Measurements from ENCODE around the gene AP5Z1. TPM values are rescaled to one million over a fixed set of nuclear protein-coding genes. Genes with fewer than 3 reads are reported as not detected.
A peak's percentile ranks its signal among the peaks of the same experiment; 100 is the strongest.

The AP5Z1 gene
- total RNA-seq, 2 donors from 2014 or later, result 31.0 to 34.7 TPM

DNA sequence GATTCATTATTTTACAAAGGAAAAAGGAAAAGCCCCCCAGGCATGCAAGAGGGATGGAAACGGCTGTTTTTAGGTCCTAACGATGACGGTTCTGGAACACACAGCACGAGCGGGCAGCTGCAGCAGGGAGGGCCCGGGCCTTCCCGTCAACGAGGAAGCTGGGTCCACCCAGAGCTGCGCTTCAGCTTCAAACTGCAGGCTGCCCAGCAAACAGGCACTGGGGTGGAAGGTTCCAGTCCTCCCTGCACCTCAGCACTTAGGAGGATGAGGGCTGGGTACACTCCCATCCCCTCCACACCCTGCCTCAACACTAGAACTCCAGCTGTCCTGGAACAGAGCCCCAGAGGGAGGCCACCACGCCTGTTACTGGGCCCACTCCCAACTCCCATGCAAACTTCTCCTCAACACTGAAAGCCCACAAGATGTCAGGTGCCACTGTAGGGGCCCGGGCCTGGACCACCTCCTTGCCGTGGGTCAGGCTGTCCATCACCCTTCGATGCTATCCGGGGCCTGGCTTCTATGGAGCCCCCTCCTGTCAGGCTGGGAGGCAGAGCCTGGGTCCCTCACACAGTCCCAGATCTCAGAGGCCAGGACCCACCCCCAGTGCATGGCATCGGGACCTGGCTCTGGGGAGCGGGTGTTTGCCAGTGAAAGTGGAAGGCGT lies 53.4 kb downstream of the AP5Z1 start:
- Mint-ChIP-seq H3K27me3 (ENCODE audit: insufficient read depth) (no peaks in the 10 kb centered on the region), H3K36me3 (ENCODE audit: low read depth) (peaks cover 54% of the 10 kb centered on the region), H3K9me3 (no peaks in the 10 kb centered on the region), H3K4me1 (peaks cover 3% of the 10 kb centered on the region), H3K4me3 (no peak overlapping the region), H3K27ac (no peak overlapping the region)
- Histone ChIP-seq H3K4me1 (ENCODE audit: control insufficient read depth, insufficient read depth, low read length) (no peaks in the 10 kb centered on the region), H3K9me3 (ENCODE audit: control insufficient read depth, low read length) (no peaks in the 10 kb centered on the region), H3K27ac (ENCODE audit: low read depth, low read length) (no peak overlapping the region), H3K27me3 (ENCODE audit: control insufficient read depth, insufficient read depth, low read length, poor library complexity, severe bottlenecking) (no peaks in the 10 kb centered on the region), H3K36me3 (ENCODE audit: control insufficient read depth, insufficient read depth, low read length) (peaks cover 9% of the 10 kb centered on the region), H3K4me3 (ENCODE audit: low read length) (no peak overlapping the region), H3K9ac (ENCODE audit: extremely low read depth, low read length, poor library complexity, severe bottlenecking) (no peak overlapping the region)
- WGBS, 2 experiments (ENCODE audit: insufficient coverage in 1 of 2, insufficient read length in 1 of 2), result 89 to 96% methylated on average over 11 to 17 of the region's 17 CpGs
- TF ChIP-seq, protein P1, sequence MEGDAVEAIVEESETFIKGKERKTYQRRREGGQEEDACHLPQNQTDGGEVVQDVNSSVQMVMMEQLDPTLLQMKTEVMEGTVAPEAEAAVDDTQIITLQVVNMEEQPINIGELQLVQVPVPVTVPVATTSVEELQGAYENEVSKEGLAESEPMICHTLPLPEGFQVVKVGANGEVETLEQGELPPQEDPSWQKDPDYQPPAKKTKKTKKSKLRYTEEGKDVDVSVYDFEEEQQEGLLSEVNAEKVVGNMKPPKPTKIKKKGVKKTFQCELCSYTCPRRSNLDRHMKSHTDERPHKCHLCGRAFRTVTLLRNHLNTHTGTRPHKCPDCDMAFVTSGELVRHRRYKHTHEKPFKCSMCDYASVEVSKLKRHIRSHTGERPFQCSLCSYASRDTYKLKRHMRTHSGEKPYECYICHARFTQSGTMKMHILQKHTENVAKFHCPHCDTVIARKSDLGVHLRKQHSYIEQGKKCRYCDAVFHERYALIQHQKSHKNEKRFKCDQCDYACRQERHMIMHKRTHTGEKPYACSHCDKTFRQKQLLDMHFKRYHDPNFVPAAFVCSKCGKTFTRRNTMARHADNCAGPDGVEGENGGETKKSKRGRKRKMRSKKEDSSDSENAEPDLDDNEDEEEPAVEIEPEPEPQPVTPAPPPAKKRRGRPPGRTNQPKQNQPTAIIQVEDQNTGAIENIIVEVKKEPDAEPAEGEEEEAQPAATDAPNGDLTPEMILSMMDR (conservative IDR thresholded peaks at IDR 0.05), result no peak
- DNase-seq, result no peak

GRCh38 chr7:4830176-4830575 lies 54.8 kb downstream of the AP5Z1 start:
- Histone ChIP-seq H3K9ac (ENCODE audit: extremely low read depth, low read length, poor library complexity, severe bottlenecking) (no peak overlapping the region), H3K27me3 (ENCODE audit: control insufficient read depth, insufficient read depth, low read length, poor library complexity, severe bottlenecking) (no peaks in the 10 kb centered on the region), H3K27ac (ENCODE audit: low read depth, low read length) (no peak overlapping the region), H3K4me1 (ENCODE audit: control insufficient read depth, insufficient read depth, low read length) (no peaks in the 10 kb centered on the region), H3K4me3 (ENCODE audit: low read length) (no peak overlapping the region), H3K9me3 (ENCODE audit: control insufficient read depth, low read length) (no peaks in the 10 kb centered on the region), H3K36me3 (ENCODE audit: control insufficient read depth, insufficient read depth, low read length) (peaks cover 9% of the 10 kb centered on the region)
- H3K9me3 Mint-ChIP-seq, result no peaks in the 10 kb centered on the region
- no peak overlapping the region for H3K4me3 Mint-ChIP-seq
- DNase-seq, result peak; percentile 94
- H3K27ac Mint-ChIP-seq, result peak overlapping the region; percentile 24
- H3K36me3 Mint-ChIP-seq (ENCODE audit: low read depth), result peaks cover 56% of the 10 kb centered on the region
- H3K27me3 Mint-ChIP-seq (ENCODE audit: insufficient read depth), result no peaks in the 10 kb centered on the region
- TF ChIP-seq, protein P1 (conservative IDR thresholded peaks at IDR 0.05), result peak; percentile 99
- H3K4me1 Mint-ChIP-seq, result peaks cover 3% of the 10 kb centered on the region
- WGBS, 2 experiments (ENCODE audit: insufficient coverage in 1 of 2, insufficient read length in 1 of 2), result 59 to 60% methylated on average over 12 to 14 of the region's 14 CpGs

GRCh38 chr7:4831723-4832495 lies 56.5 kb downstream of the AP5Z1 start:
- no peaks in the 10 kb centered on the region for H3K27me3 ChIP-seq (ENCODE audit: control insufficient read depth, insufficient read depth, low read length, poor library complexity, severe bottlenecking)
- no peaks in the 10 kb centered on the region for H3K9me3 ChIP-seq (ENCODE audit: control insufficient read depth, low read length)
- no peaks in the 10 kb centered on the region for H3K4me1 ChIP-seq (ENCODE audit: control insufficient read depth, insufficient read depth, low read length)
- TF ChIP-seq, protein P1 (conservative IDR thresholded peaks at IDR 0.05), result no peak
- peaks cover 49% of the 10 kb centered on the region for H3K36me3 Mint-ChIP-seq (ENCODE audit: low read depth)
- H3K9ac ChIP-seq (ENCODE audit: extremely low read depth, low read length, poor library complexity, severe bottlenecking), result no peak overlapping the region
- H3K4me1 Mint-ChIP-seq, result peaks cover 3% of the 10 kb centered on the region
- H3K27ac Mint-ChIP-seq, result no peak overlapping the region
- 90 to 92% methylated on average over 16 to 17 of the region's 17 CpGs for WGBS, 2 experiments (ENCODE audit: insufficient coverage in 1 of 2, insufficient read length in 1 of 2)
- no peak overlapping the region for H3K27ac ChIP-seq (ENCODE audit: low read depth, low read length)
- no peak overlapping the region for H3K4me3 ChIP-seq (ENCODE audit: low read length)
- H3K4me3 Mint-ChIP-seq, result no peak overlapping the region
- no peak for DNase-seq
- peaks cover 9% of the 10 kb centered on the region for H3K36me3 ChIP-seq (ENCODE audit: control insufficient read depth, insufficient read depth, low read length)
- no peaks in the 10 kb centered on the region for H3K9me3 Mint-ChIP-seq
- no peaks in the 10 kb centered on the region for H3K27me3 Mint-ChIP-seq (ENCODE audit: insufficient read depth)
